ENCODE results near the gene CKAP2L. TPM values are rescaled to one million over a fixed set of nuclear protein-coding genes. Genes with fewer than 3 reads are reported as not detected.

Gene CKAP2L
- total RNA-seq, 1 donor from 2014 or later = 0.30 TPM

- no peak for DNase-seq (ENCODE audit: low spot score)
- intact Hi-C loops (cut with DNase I) = no loop called here
Observed at GRCh38 chr2:112793449-112793978, 29.1 kb upstream of the CKAP2L start.

GRCh38 chr2:112792419-112792818, 28.0 kb upstream of the CKAP2L start:
- no peak for DNase-seq (ENCODE audit: low spot score)
- intact Hi-C loops (cut with DNase I) = no loop called here

GRCh38 chr2:112791693-112792230, 27.4 kb upstream of the CKAP2L start:
- no peak for DNase-seq (ENCODE audit: low spot score)

GRCh38 chr2:112791019-112791418, 26.6 kb upstream of the CKAP2L start:
- intact Hi-C loops (cut with DNase I) = no loop called here
- DNase-seq (ENCODE audit: low spot score) = no peak

More at GRCh38 chr2:112791693-112792230, 27.4 kb upstream of the CKAP2L start:
- intact Hi-C loops (cut with DNase I) = no loop called here

- intact Hi-C loops (cut with DNase I) = no loop called here
- no peak for DNase-seq (ENCODE audit: low spot score)
Observed at GRCh38 chr2:112790305-112790704, 25.9 kb upstream of the CKAP2L start.

GRCh38 chr2:112789186-112789585, 24.8 kb upstream of the CKAP2L start:
- DNase-seq (ENCODE audit: low spot score) = no peak
- intact Hi-C loops (cut with DNase I) = no loop called here

GRCh38 chr2:112788653-112789052, 24.2 kb upstream of the CKAP2L start:
- no peak for DNase-seq (ENCODE audit: low spot score)
- intact Hi-C loops (cut with DNase I) = no loop called here

GRCh38 chr2:112787729-112788393, 23.5 kb upstream of the CKAP2L start:
- no peak for DNase-seq (ENCODE audit: low spot score)
- intact Hi-C loops (cut with DNase I) = no loop called here

GRCh38 chr2:112787294-112787693, 22.9 kb upstream of the CKAP2L start:
- intact Hi-C loops (cut with DNase I) = no loop called here
- DNase-seq (ENCODE audit: low spot score) = no peak

GRCh38 chr2:112784199-112785189, 20.1 kb upstream of the CKAP2L start, which contains the start of gene IL1A:
TSS of gene IL1A (minus strand) at chr2:112784493. CDS start at chr2:112783770, 723 bp downstream.
- DNase-seq (ENCODE audit: low spot score) = no peak
- intact Hi-C loops (cut with DNase I) = no loop called here

GRCh38 chr2:112783187-112783714, 18.8 kb upstream of the CKAP2L start:
- intact Hi-C loops (cut with DNase I) = no loop called here

GRCh38 chr2:112782234-112782799, 17.9 kb upstream of the CKAP2L start:
- no peak for DNase-seq (ENCODE audit: low spot score)
- intact Hi-C loops (cut with DNase I) = no loop called here

More at GRCh38 chr2:112783187-112783714, 18.8 kb upstream of the CKAP2L start:
- no peak for DNase-seq (ENCODE audit: low spot score)

- DNase-seq (ENCODE audit: low spot score) = no peak
- intact Hi-C loops (cut with DNase I) = no loop called here
Observed at GRCh38 chr2:112779598-112779997, 15.2 kb upstream of the CKAP2L start.

- intact Hi-C loops (cut with DNase I) = no loop called here
- DNase-seq (ENCODE audit: low spot score) = no peak
Observed at GRCh38 chr2:112777036-112777435, 12.6 kb upstream of the CKAP2L start.

- DNase-seq (ENCODE audit: low spot score) = no peak
Observed at GRCh38 chr2:112776113-112776512, 11.7 kb upstream of the CKAP2L start.

GRCh38 chr2:112774536-112775285, 10.3 kb upstream of the CKAP2L start:
- intact Hi-C loops (cut with DNase I) = no loop called here
- no peak for DNase-seq (ENCODE audit: low spot score)

More at GRCh38 chr2:112776113-112776512, 11.7 kb upstream of the CKAP2L start:
- intact Hi-C loops (cut with DNase I) = no loop called here

- intact Hi-C loops (cut with DNase I) = no loop called here
- DNase-seq (ENCODE audit: low spot score) = no peak
Observed at GRCh38 chr2:112773556-112773955, 9.1 kb upstream of the CKAP2L start.

GRCh38 chr2:112772911-112773475, 8.6 kb upstream of the CKAP2L start:
- intact Hi-C loops (cut with DNase I) = no loop called here
- no peak for DNase-seq (ENCODE audit: low spot score)

All from cardiac septum (tissue), 1 donor.